ENCODE measurements around the gene HPCA.

The HPCA gene

GRCh38 chr1:32886004-32886827 is at the start of gene HPCA:
Gene HPCA, plus strand, starts transcription at chr1:32886491. Its CDS starts 2,408 bp downstream, at chr1:32888899.
- peak; percentile 68 for DNase-seq

GRCh38 chr1:32848354-32849063 is 37.8 kb upstream of the HPCA start:
- no peak for DNase-seq

- DNase-seq, result no peak
These were observed 30.3 kb upstream of the HPCA start for GRCh38 chr1:32855861-32856617.

- no peak for DNase-seq
These were observed 28.2 kb upstream of the HPCA start for GRCh38 chr1:32858136-32858535.

- no peak for DNase-seq
These were observed 27.5 kb upstream of the HPCA start for GRCh38 chr1:32858791-32859190.

GRCh38 chr1:32859915-32860314 is 26.4 kb upstream of the HPCA start:
- no peak for DNase-seq

GRCh38 chr1:32860566-32860965 is 25.7 kb upstream of the HPCA start:
- no peak for DNase-seq

- no peak for DNase-seq
These were observed 24.2 kb upstream of the HPCA start for GRCh38 chr1:32861904-32862695.

GRCh38 chr1:32863218-32863880 is 22.9 kb upstream of the HPCA start:
- no peak for DNase-seq

- DNase-seq, result peak; percentile 38
These were observed 22.4 kb upstream of the HPCA start for GRCh38 chr1:32863881-32864245.

GRCh38 chr1:32864375-32865019 is 21.8 kb upstream of the HPCA start:
- no peak for DNase-seq

GRCh38 chr1:32865639-32866405 is 20.5 kb upstream of the HPCA start:
- no peak for DNase-seq

- DNase-seq, result peak; percentile 21
These were observed 19.1 kb upstream of the HPCA start for GRCh38 chr1:32867151-32867550.

- peak; percentile 26 for DNase-seq
These were observed 18.6 kb upstream of the HPCA start for GRCh38 chr1:32867671-32868070.

GRCh38 chr1:32868085-32868484 is 18.2 kb upstream of the HPCA start:
- peak; percentile 30 for DNase-seq

- DNase-seq, result peak; percentile 52
These were observed 17.4 kb upstream of the HPCA start for GRCh38 chr1:32868806-32869455.

- peak; percentile 53 for DNase-seq
These were observed 16.2 kb upstream of the HPCA start for GRCh38 chr1:32869923-32870614.

GRCh38 chr1:32870615-32871363 is 15.5 kb upstream of the HPCA start, which contains the start of gene FNDC5:
Gene FNDC5, minus strand, starts transcription at chr1:32870912.
- no peak for DNase-seq
